Neural progenitor cell (in vitro differentiated cells): ENCODE results near the gene HEATR5B.

Experiments
- CTCF ChIP-seq: fragments of 200-600 bp; sonication (generic); IDR thresholded peaks from 2 replicates; pipeline ENCODE4 v1.5.1; 2017; ENCODE audit warnings: antibody characterized with exemption, mild to moderate bottlenecking
- EZH2 ChIP-seq: fragments of 200-600 bp; sonication (generic); IDR thresholded peaks from 2 replicates; pipeline ENCODE4 v1.6.1; 2017; ENCODE audit warnings: antibody characterized with exemption, mild to moderate bottlenecking, moderate library complexity

DNA sequence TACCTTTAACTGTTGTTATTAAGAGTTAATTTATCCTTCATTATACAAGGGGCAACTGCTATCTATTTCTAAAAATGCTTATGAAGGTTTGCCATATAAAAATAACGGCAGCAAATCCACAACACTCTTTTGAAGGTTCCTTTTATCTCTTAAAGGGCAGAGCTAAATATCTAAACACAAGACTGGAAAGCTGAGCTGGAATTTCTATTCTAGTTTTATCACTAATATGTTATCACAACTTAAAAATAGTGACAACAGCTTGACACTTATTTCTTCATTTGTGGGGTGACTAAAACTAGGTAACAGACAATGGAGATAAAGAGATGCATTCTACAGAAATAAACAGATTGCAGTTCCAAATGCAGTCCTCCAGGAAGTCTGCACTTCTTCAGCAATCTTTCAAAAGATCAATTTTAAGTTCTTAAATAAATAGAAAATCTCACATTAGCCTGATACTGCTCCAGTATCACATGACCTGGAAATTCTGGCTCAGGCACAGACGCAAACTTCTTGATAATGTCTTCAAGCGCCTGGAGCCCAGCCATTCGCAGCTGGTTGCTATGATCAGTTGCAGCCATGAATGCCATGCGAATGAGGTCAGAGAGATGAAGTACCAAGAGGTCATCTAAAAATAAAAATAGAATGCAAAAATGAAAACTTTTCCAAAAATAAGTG lies 63.8 kb downstream of the HEATR5B start:
- TF ChIP-seq EZH2 (no peak), CTCF (no peak)
